GM21619 (cell line): Measurements from ENCODE around the gene STX18.

Experiments
- ATAC-seq: cut with Tn5 transposase; IDR thresholded peaks from one replicate; pipeline ENCODE4 v1.9.1; 2021; ENCODE audit not compliant: unreplicated experiment

STX18 gene

DNA sequence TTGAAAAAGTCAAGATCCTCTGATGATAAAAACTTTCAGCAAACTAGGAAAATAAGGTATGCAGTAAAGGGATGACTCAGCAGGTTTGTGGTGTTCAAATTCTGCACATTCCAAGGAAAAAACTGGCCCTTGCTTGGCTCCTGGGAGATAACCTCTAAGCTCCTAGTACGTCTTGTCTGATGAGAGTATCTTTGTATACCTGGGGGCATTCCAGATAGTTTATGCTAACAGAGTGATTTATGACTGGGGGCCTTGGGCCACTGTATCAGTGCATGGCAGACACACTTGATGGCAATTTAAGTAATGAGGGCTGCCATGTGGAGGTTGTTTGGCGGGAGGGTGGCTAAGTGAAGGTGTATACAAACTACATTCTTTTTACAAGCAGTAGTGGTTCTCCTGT is 98.0 kb downstream of the STX18 start:
- ATAC-seq: no peak

- peak; percentile 53 for ATAC-seq
Observed at GRCh38 chr4:4440333-4441061, 101.4 kb downstream of the STX18 start.

GRCh38 chr4:4439782-4440181 is 102.1 kb downstream of the STX18 start:
- no peak for ATAC-seq

DNA sequence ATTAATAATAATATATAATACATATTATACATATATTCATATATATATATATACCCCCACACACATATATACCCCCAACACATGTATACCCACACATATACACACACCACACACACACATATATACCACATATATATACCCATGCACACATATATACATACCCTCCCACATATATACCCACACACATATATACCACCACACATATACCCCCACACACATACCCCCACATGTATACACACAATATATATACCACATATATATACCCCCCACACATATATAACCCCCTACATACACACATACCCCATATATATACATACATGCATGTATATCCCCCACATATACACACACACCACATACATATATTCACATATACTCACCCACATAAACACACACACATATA is 103.0 kb downstream of the STX18 start:
- no peak for ATAC-seq

- ATAC-seq: no peak
Observed at GRCh38 chr4:4437798-4438470, 103.9 kb downstream of the STX18 start.

DNA sequence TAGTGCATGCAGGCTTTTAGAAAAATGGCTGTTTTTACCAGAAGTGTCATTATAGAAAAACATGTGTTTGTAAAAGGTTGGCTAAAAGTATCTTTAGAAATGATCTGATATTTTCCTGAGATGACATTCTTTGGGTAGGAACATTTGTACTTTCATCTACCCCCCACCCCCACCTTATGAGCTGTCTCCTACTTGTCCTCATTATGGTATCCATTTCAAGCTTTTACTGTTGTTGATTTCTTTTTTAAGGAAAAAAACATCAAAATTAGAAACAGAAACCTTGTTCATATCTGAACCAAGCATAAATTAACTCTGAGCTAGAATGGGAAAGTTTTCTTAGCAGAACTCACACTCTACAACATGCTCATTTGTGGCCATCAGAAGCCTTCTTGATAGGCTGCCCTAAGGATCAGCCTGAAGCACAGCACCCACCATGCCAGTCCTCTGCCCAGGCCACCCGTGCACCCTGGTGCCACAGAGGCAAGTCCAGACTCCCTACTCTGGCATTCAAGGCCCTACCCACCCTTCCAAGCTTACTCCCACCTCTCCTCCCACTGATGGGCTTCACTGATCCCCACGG is 105.5 kb downstream of the STX18 start:
- no peak for ATAC-seq

GRCh38 chr4:4433941-4434340 is 107.9 kb downstream of the STX18 start:
- no peak for ATAC-seq

DNA sequence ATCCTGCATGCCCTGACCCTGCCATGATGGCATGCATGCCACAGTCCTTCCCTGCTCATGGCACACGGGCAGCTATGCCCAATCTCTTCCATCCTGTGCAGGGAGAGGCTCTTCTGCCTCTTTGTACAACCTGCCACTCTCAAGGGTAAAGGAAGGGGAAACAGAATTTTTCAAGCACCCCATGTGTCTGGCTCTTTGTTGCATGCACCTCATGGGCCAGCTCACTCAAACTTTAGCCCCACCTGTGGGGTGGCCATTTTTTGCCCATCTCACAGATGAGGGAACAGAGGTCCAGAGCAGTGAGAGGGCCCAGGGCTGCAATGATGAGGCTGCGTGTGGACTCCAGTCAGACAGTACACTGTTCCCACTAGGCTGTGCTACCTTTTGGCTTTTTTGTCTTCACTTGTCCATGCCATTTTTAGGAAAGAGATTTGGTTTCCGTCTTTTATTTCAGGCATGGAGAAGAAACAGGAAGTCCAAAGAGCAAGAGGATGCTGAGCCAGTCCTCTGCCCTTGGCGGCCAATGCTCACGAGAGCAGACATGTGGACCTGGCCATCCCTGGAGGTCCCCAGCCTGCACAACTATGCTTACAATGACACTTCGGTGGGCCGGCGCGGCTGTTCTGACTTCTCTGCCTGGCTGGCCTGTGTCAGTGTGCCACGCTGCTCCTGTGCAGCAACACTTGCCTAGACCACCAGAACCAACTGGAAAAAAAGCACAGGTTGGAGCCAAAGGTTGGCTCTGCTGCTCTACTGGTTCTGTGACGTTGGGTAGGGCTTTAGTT is 109.3 kb downstream of the STX18 start:
- no peak for ATAC-seq

- peak; percentile 78 for ATAC-seq
Observed at GRCh38 chr4:4430492-4431195, 111.2 kb downstream of the STX18 start.

GRCh38 chr4:4428966-4429875 is 112.6 kb downstream of the STX18 start:
- no peak for ATAC-seq

DNA sequence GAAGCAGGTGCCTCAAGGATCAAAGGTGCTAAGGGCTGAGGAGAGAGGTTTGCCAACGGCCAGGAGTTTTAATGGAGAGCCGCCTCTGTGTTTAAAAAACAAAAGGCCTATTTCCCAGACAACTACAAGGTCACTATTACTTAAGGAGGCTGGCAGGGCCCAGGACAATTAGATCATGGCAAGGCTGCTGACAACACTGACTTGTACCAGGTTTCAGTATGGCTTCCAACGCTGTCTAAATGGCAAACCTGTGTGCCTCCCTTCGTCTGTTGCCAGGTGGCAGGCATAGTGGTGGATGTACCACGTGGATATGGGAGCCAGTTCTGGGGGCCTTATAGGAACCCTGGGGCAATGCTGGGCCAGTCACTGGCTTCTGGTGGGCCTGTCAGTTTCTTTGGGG is 114.0 kb downstream of the STX18 start:
- no peak for ATAC-seq

DNA sequence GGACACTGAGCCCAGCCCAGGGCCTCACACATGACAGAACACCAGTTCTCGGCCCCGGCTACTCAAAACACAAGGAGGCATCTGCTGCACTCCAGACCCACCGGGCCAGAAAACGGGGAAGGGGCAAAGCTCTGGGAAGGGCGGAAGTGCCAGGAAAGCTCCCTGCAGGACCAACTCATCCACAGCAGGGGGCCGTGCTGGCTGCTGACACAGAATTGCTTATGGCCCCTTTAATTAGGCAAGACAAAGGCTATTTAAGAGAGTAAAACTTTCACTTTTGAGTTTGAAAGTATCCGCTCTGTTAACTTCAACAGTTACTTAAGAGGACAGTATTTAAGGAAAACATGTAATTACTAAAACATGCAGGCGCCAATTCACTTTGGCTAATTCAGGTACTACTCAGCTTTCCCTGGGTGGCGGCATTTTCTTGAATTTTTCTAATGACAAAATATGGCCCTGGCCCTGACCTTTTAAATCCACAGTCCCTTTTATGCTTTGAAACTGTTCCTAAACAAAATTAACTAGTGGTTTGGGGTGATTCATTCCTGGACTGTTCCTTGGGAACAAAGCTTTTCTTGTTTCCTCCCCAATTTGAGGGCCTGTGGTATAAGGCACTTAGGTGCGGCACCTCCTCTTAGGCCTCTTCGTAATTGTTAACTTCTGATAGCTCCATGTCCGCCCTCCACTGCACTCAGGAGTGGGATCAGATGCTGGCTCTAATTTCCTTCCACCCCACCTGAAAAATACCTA is 114.6 kb downstream of the STX18 start:
- ATAC-seq: no peak

GRCh38 chr4:4426511-4427120 is 115.2 kb downstream of the STX18 start:
- no peak for ATAC-seq

- ATAC-seq: no peak
Observed at GRCh38 chr4:4425696-4426095, 116.2 kb downstream of the STX18 start.

GRCh38 chr4:4425119-4425690 is 116.6 kb downstream of the STX18 start:
- ATAC-seq: no peak

- ATAC-seq: no peak
Observed at GRCh38 chr4:4424499-4425115, 117.2 kb downstream of the STX18 start.

GRCh38 chr4:4423706-4424498 is 117.9 kb downstream of the STX18 start:
- no peak for ATAC-seq
